Body of pancreas (tissue), 4 donors: ENCODE measurements around the gene SLC28A3.

Experiments used
- CTCF ChIP-seq, 7 experiments: fragments of 450-650 bp in 4 of 7; fragments of 200-600 bp in 3 of 7; sonication (generic) in 3 of 7; IDR thresholded peaks; one replicate each; pipeline ENCODE4 v1.5.1; 2016 to 2019; ENCODE audit warnings: antibody characterized with exemption in 7 of 7
- POLR2A ChIP-seq, 3 donors: fragments of 450-650 bp; IDR thresholded peaks; one replicate each; pipeline ENCODE4 v1.6.1; 2016; ENCODE audit warnings: antibody characterized with exemption in 3 of 3, mild to moderate bottlenecking in 2 of 3

GRCh38 chr9:84271921-84272556 lies 68.5 kb downstream of the SLC28A3 start:
- TF ChIP-seq CTCF (IDR thresholded peaks at IDR 0.05) (no peak), POLR2A (IDR thresholded peaks at IDR 0.05) (no peak)
